Psoas muscle (tissue), 8 donors: ENCODE data around the gene RETREG1. TPM values are rescaled to one million over a fixed set of nuclear protein-coding genes. Genes with fewer than 3 reads are reported as not detected.

ENCODE experiments used
- ATAC-seq, 4 donors: fragments of 200-7000 bp; cut with Tn5 transposase; one replicate each; pipeline ENCODE4 v1.9.1; 2020; ENCODE audit warnings: moderate library complexity in 3 of 4, mild to moderate bottlenecking in 2 of 4
- DNase-seq, 2 donors: peaks; one replicate each; pipeline ENCODE4 v3.0.0-alpha.2; 2020
- H3K27ac ChIP-seq: fragments of 200-600 bp; one replicate; pipeline ENCODE4 v1.8.0; 2022
- H3K27me3 ChIP-seq, 3 donors: fragments of 200-600 bp in 1 of 3; one replicate each; pipeline versions ENCODE4 v1.6.1 to v1.8.0; 2013 to 2022; ENCODE audit warnings: low read length in 2 of 3, mild to moderate bottlenecking in 2 of 3, moderate library complexity in 1 of 3; ENCODE audit not compliant: insufficient read depth in 3 of 3
- H3K36me3 ChIP-seq, 2 donors: fragments of 200-600 bp in 1 of 2; one replicate each; pipeline versions ENCODE4 v1.6.1 to v1.8.0; 2013 to 2022; ENCODE audit warnings: low read depth in 1 of 2, mild to moderate bottlenecking in 1 of 2, moderate library complexity in 1 of 2; ENCODE audit not compliant: insufficient read depth in 1 of 2
- H3K4me1 ChIP-seq: fragments of 200-600 bp; one replicate; pipeline ENCODE4 v1.8.0; 2022
- H3K4me3 ChIP-seq: fragments of 200-600 bp; one replicate; pipeline ENCODE4 v1.8.0; 2022; ENCODE audit warnings: mild to moderate bottlenecking
- H3K9me3 ChIP-seq: fragments of 200-600 bp; one replicate; pipeline ENCODE4 v1.8.0; 2022
- CTCF ChIP-seq: fragments of 200-600 bp; IDR thresholded peaks from one replicate; pipeline ENCODE4 v1.8.0; 2022; ENCODE audit warnings: antibody characterized with exemption
- WGBS, 3 donors: extraction: QIAGEN DNeasy Blood & Tissue Kit; methylation state at CpG; one replicate each; pipeline versions ENCODE4 v1.1.6 to v1.1.7; 2013; 5-methylcytosine and 5-hydroxymethylcytosine counted together
- intact Hi-C, 2 donors: fragments of 100-400 bp; cut with DNase I; formaldehyde crosslinking; loops; one replicate each; pipeline versions ENCODE4 v1.11.0 to v1.14.2; 2022
- polyA plus RNA-seq, 3 donors: library from polyadenylated mRNA; stranded (reverse); fragments of 200-250 nt; gene quantifications; one replicate each; pipeline ENCODE4 v1.2.3, GENCODE V29; 2013
- total RNA-seq, 4 donors: library from RNA; stranded (reverse); fragmentation: NEBNext Ultra II Directional in 2 of 4; extraction: Animal tissue kit (Norgen Biotek cat#: 25700) in 2 of 4; gene quantifications; one replicate each; pipeline versions ENCODE4 v1.2.1 to v1.2.4, GENCODE V29; 2021 to 2023
- donor health status: healthy with polysubstance abuse.
- donor health status: DM: no; HTN: no; CAD: no; lungs with moderate emphysema.
- donor health status: Bipolar disorder and iron deficiency.
- donor health status: healthy.
- donor health status: DM: yes; HTN: yes; CAD: no.
- donor health status: DM: no; HTN: no; CAD: no.
- donor health status: DM: no; HTN: no; CAD: no.
- donor health status: DM: yes; HTN: yes; CAD: no.

Gene RETREG1
- total and polyA plus RNA-seq, 7 donors: 2.1 to 252 (median 191) TPM

- ATAC-seq (no peak), DNase-seq (no peak)
- H3K4me1 ChIP-seq: peaks cover 7% of the 10 kb centered on the region
- intact Hi-C loops: no loop called here
- no peak for TF ChIP-seq CTCF
- no peaks in the 10 kb centered on the region for H3K27me3 ChIP-seq
- H3K4me3 ChIP-seq: no peak overlapping the region
- H3K9me3 ChIP-seq: no peaks in the 10 kb centered on the region
- H3K27ac ChIP-seq: no peak overlapping the region
- WGBS, 3 donors: 69 to 82% (median 78%) methylated on average over 6 of the region's 6 CpGs
- H3K36me3 ChIP-seq: no peaks in the 10 kb centered on the region
These were observed 20.8 kb downstream of the RETREG1 start for GRCh38 chr5:16595881-16596580.

DNA sequence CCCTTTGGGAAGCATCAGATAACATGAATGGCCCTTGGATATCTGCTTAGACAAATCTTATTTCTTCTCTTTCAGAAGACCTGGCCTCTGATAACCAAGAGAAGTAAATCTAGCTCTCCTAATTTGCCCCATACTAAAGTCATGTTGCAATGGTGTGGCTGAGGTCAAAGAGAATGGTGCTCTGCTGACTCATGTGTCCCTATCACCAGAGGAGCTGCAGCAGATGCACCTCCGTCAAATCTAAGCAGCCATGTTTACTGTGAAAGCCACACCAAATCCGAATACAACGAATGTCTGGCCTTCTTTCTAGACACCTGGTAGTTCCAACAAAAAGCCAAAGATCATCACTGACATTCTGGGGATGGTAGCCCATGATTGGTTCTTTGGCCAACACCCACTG lies 23.2 kb downstream of the RETREG1 start:
- no peaks in the 10 kb centered on the region for H3K27me3 ChIP-seq
- 75 to 87% (median 79%) methylated on average over 3 of the region's 3 CpGs for WGBS, 3 donors
- H3K4me3 ChIP-seq: no peak overlapping the region
- H3K9me3 ChIP-seq: no peaks in the 10 kb centered on the region
- H3K4me1 ChIP-seq: peaks cover 7% of the 10 kb centered on the region
- no peak overlapping the region for H3K27ac ChIP-seq
- TF ChIP-seq CTCF: no peak
- ATAC-seq: peak; percentile 58 to 78 (median 67)
- no peaks in the 10 kb centered on the region for H3K36me3 ChIP-seq
- no peak for DNase-seq
- intact Hi-C loops: no loop called here

- WGBS, 3 donors: 72 to 78% (median 74%) methylated on average over 4 of the region's 4 CpGs
- H3K9me3 ChIP-seq: no peaks in the 10 kb centered on the region
- H3K4me3 ChIP-seq: no peak overlapping the region
- H3K36me3 ChIP-seq: no peaks in the 10 kb centered on the region
- DNase-seq (no peak), ATAC-seq (no peak)
- TF ChIP-seq CTCF: no peak
- H3K4me1 ChIP-seq: peaks cover 7% of the 10 kb centered on the region
- no peak overlapping the region for H3K27ac ChIP-seq
- intact Hi-C loops: no loop called here
- H3K27me3 ChIP-seq: no peaks in the 10 kb centered on the region
These were observed 23.8 kb downstream of the RETREG1 start for GRCh38 chr5:16593013-16593412.

DNA sequence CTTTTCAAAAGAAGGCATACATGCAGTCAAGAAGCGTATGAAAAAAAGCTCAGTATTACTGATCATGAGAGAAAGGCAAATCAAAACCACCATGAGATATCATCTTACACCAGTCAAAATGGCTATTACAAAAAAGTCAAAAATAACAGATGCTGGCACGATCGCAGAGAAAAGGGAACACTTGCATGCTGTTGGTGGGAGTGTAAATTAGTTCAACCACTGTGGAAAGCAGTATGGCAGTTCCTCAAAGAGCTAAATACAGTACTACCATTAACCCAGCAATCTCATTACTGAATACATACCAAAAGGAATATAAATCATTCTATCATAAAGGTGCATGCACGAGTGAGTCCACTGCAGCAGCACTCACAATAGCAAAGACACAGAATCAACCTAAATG lies 24.5 kb downstream of the RETREG1 start:
- H3K4me1 ChIP-seq: peaks cover 7% of the 10 kb centered on the region
- no peaks in the 10 kb centered on the region for H3K9me3 ChIP-seq
- ATAC-seq: no peak
- H3K27me3 ChIP-seq: no peaks in the 10 kb centered on the region
- no peaks in the 10 kb centered on the region for H3K36me3 ChIP-seq
- intact Hi-C loops: no loop called here
- H3K4me3 ChIP-seq: no peak overlapping the region
- DNase-seq: no peak
- no peak overlapping the region for H3K27ac ChIP-seq
- TF ChIP-seq CTCF: no peak
- 49 to 71% (median 51%) methylated on average over 4 of the region's 4 CpGs for WGBS, 3 donors

DNA sequence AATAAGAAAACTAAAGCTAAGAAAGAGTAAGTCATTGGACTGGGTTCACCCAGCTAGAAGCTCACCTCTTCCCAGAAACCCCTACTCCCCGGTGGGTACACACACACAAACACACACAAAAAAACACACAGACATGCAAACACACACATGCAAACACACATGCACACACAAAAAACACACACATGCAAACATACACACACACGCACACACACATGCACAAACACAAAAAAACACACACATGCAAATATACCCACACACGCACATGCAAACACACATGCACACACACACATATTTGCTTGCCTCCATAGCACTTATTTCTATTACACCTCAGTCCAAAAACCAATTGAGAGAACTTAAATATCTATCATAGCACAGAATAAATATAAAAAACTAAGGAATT lies 26.1 kb downstream of the RETREG1 start:
- Histone ChIP-seq H3K4me3 (no peak overlapping the region), H3K27ac (no peak overlapping the region), H3K27me3 (no peaks in the 10 kb centered on the region), H3K4me1 (peaks cover 7% of the 10 kb centered on the region), H3K36me3 (no peaks in the 10 kb centered on the region), H3K9me3 (no peaks in the 10 kb centered on the region)
- ATAC-seq (no peak), DNase-seq (no peak)
- TF ChIP-seq CTCF: no peak
- intact Hi-C loops: no loop called here
- 90 to 97% (median 93%) methylated on average over 3 of the region's 3 CpGs for WGBS, 3 donors
